Natural killer cell (primary cell): ENCODE measurements around the gene CCDC9B. TPM values are rescaled to one million over a fixed set of nuclear protein-coding genes. Genes with fewer than 3 reads are reported as not detected.

Experiments
- ATAC-seq, 3 donors: fragments of 150-1000 bp in 2 of 3; fragments of 200-7000 bp in 1 of 3; cut with Tn5 transposase; 1 replicate in 1 of 3; 2 replicates in 2 of 3; pipeline ENCODE4 v1.10.0; 2021; ENCODE audit warnings: mild to moderate bottlenecking in 2 of 3, moderate library complexity in 2 of 3
- DNase-seq, 2 donors: peaks; one replicate each; pipeline versions ENCODE4 v3.0.0 to v3.0.0-alpha.2; 2013 to 2021; ENCODE audit warnings: mixed read lengths in 1 of 2
- H3K27ac ChIP-seq: one replicate; pipeline ENCODE4 v1.5.1; 2013; ENCODE audit warnings: mild to moderate bottlenecking, low read length
- H3K27me3 ChIP-seq: one replicate; pipeline ENCODE4 v1.6.1; 2013; ENCODE audit warnings: low read length; ENCODE audit not compliant: control insufficient read depth, insufficient read depth
- H3K36me3 ChIP-seq: one replicate; pipeline ENCODE4 v1.6.1; 2013; ENCODE audit warnings: low read length; ENCODE audit not compliant: control insufficient read depth, insufficient read depth
- H3K4me1 ChIP-seq: one replicate; pipeline ENCODE4 v1.6.1; 2013; ENCODE audit warnings: low read length; ENCODE audit not compliant: control insufficient read depth, insufficient read depth
- H3K4me3 ChIP-seq: one replicate; pipeline ENCODE4 v1.5.1; 2013; ENCODE audit warnings: low read length
- H3K9me3 ChIP-seq: one replicate; pipeline ENCODE4 v1.6.1; 2013; ENCODE audit warnings: low read length; ENCODE audit not compliant: control insufficient read depth, insufficient read depth
- H3K27ac Mint-ChIP-seq, 2 donors: one replicate each; pipeline ENCODE4 v1.8.0; 2022; ENCODE audit warnings: mild to moderate bottlenecking in 2 of 2, mixed read lengths in 2 of 2, moderate library complexity in 1 of 2
- H3K27me3 Mint-ChIP-seq, 2 donors: one replicate each; pipeline ENCODE4 v1.8.0; 2022; ENCODE audit warnings: low read depth in 2 of 2, mixed read lengths in 2 of 2
- H3K36me3 Mint-ChIP-seq: one replicate; pipeline ENCODE4 v1.8.0; 2022; ENCODE audit warnings: mixed read lengths
- H3K4me1 Mint-ChIP-seq, 2 donors: one replicate each; pipeline ENCODE4 v1.8.0; 2022; ENCODE audit warnings: mixed read lengths in 2 of 2
- H3K4me3 Mint-ChIP-seq: one replicate; pipeline ENCODE4 v1.8.0; 2022; ENCODE audit warnings: mild to moderate bottlenecking, moderate library complexity, mixed read lengths
- H3K9me3 Mint-ChIP-seq, 2 donors: one replicate each; pipeline ENCODE4 v1.8.0; 2022; ENCODE audit warnings: mixed read lengths in 2 of 2
- CTCF ChIP-seq: fragments of 200-600 bp; IDR thresholded peaks from one replicate; pipeline ENCODE4 v1.8.0; 2022; ENCODE audit warnings: antibody characterized with exemption
- WGBS: methylation state at CpG from one replicate; pipeline ENCODE4 v1.1.7; 2013; ENCODE audit warnings: missing lambda C conversion rate; ENCODE audit not compliant: insufficient coverage; 5-methylcytosine and 5-hydroxymethylcytosine counted together
- intact Hi-C: fragments of 100-400 bp; cut with micrococcal nuclease; formaldehyde crosslinking; loops from one replicate; pipeline ENCODE4 v1.14.2; 2022
- total RNA-seq, 4 donors: library from RNA; stranded (reverse); fragments of 120-200 nt in 1 of 4; gene quantifications; one replicate each; pipeline versions ENCODE4 v1.2.3 to v1.2.4, GENCODE V29; 2013 to 2022

The CCDC9B gene
- total RNA-seq, 3 donors from 2014 or later (not counting 1 experiment from before 2014, with no cell fraction given): 4.4 to 5.3 (median 4.7) TPM

GRCh38 chr15:40345225-40345866 is 4.6 kb upstream of the CCDC9B start:
- Mint-ChIP-seq H3K4me1 (peaks cover 0 to 5% of the 10 kb centered on the region in 2 donors), H3K9me3 (no peaks in the 10 kb centered on the region), H3K27me3 (no peaks in the 10 kb centered on the region), H3K36me3 (no peaks in the 10 kb centered on the region), H3K4me3 (no peak overlapping the region), H3K27ac (no peak overlapping the region)
- ATAC-seq: no peak
- no peak for TF ChIP-seq CTCF
- Histone ChIP-seq H3K36me3 (no peaks in the 10 kb centered on the region), H3K27me3 (no peaks in the 10 kb centered on the region), H3K9me3 (no peaks in the 10 kb centered on the region), H3K4me3 (no peak overlapping the region), H3K4me1 (peaks cover 11% of the 10 kb centered on the region), H3K27ac (no peak overlapping the region)
- 78% methylated on average over 8 of the region's 10 CpGs for WGBS
- no peak for DNase-seq
- intact Hi-C loops: no loop called here

- ATAC-seq (peak; percentile 74 to 99 (median 94)), DNase-seq (peak; percentile 62 to 82)
- Mint-ChIP-seq H3K9me3 (no peaks in the 10 kb centered on the region), H3K36me3 (no peaks in the 10 kb centered on the region), H3K4me1 (peaks cover 0 to 5% of the 10 kb centered on the region in 2 donors), H3K27ac (no peak overlapping the region), H3K27me3 (no peaks in the 10 kb centered on the region), H3K4me3 (no peak overlapping the region)
- Histone ChIP-seq H3K4me3 (no peak overlapping the region), H3K27me3 (no peaks in the 10 kb centered on the region), H3K4me1 (peaks cover 17% of the 10 kb centered on the region), H3K9me3 (no peaks in the 10 kb centered on the region), H3K27ac (no peak overlapping the region), H3K36me3 (no peaks in the 10 kb centered on the region)
- peak; percentile 77 for TF ChIP-seq CTCF
- intact Hi-C loops: loop anchor here (1.0 kb wide), 1 partner anchor 77 kb away; no protein-coding TSS in a partner anchor
- 32% methylated on average over 15 of the region's 15 CpGs for WGBS
These were observed 3.9 kb upstream of the CCDC9B start for GRCh38 chr15:40344631-40345120.

- peaks cover 0 to 5% of the 10 kb centered on the region in 2 donors for H3K4me1 Mint-ChIP-seq
- TF ChIP-seq CTCF: no peak
- H3K27ac Mint-ChIP-seq: no peak overlapping the region
- no peaks in the 10 kb centered on the region for H3K36me3 Mint-ChIP-seq
- Histone ChIP-seq H3K4me3 (no peak overlapping the region), H3K27me3 (no peaks in the 10 kb centered on the region), H3K4me1 (peaks cover 17% of the 10 kb centered on the region), H3K27ac (no peak overlapping the region), H3K9me3 (no peaks in the 10 kb centered on the region), H3K36me3 (no peaks in the 10 kb centered on the region)
- ATAC-seq: peak in 1 of 3 donors; percentile 12
- 45% methylated on average over 6 of the region's 6 CpGs for WGBS
- DNase-seq: no peak
- H3K4me3 Mint-ChIP-seq: no peak overlapping the region
- intact Hi-C loops: loop anchor here (1.0 kb wide), 1 partner anchor 77 kb away; no protein-coding TSS in a partner anchor
- H3K27me3 Mint-ChIP-seq: no peaks in the 10 kb centered on the region
- H3K9me3 Mint-ChIP-seq: no peaks in the 10 kb centered on the region
These were observed 3.5 kb upstream of the CCDC9B start for GRCh38 chr15:40344217-40344616.
